ENCODE measurements around the gene TYROBP.

The TYROBP gene

GRCh38 chr19:35870124-35870736 is 37.9 kb downstream of the TYROBP start:
- DNase-seq = peak; percentile 44 to 63 (median 44)

GRCh38 chr19:35869327-35870123 is 38.6 kb downstream of the TYROBP start:
- peak; percentile 79 to 90 (median 80) for DNase-seq

GRCh38 chr19:35868823-35869326 is 39.2 kb downstream of the TYROBP start:
- DNase-seq = no peak

GRCh38 chr19:35868172-35868822 is 39.8 kb downstream of the TYROBP start, which contains the start of gene APLP1:
Gene APLP1 (plus strand): TSS chr19:35868574. CDS start chr19:35868637, 63 bp downstream.
- peak; percentile 49 to 88 (median 72) for DNase-seq

- no peak for DNase-seq
These were observed 45.1 kb downstream of the TYROBP start for GRCh38 chr19:35863018-35863417.

GRCh38 chr19:35862528-35862927 is 45.6 kb downstream of the TYROBP start:
- no peak for DNase-seq

GRCh38 chr19:35861640-35862160 is 46.4 kb downstream of the TYROBP start:
- no peak for DNase-seq

GRCh38 chr19:35860818-35861639 is 47.1 kb downstream of the TYROBP start:
- no peak for DNase-seq

- no peak for DNase-seq
These were observed 47.7 kb downstream of the TYROBP start for GRCh38 chr19:35860436-35860817.

- no peak for DNase-seq
These were observed 48.7 kb downstream of the TYROBP start for GRCh38 chr19:35859414-35859813.

GRCh38 chr19:35858311-35858710 is 49.8 kb downstream of the TYROBP start:
- DNase-seq = no peak

- peak in 1 of 3 donors; percentile 31 for DNase-seq
These were observed 51.4 kb downstream of the TYROBP start, which contains the start of gene KIRREL2 for GRCh38 chr19:35856546-35857149. Gene KIRREL2 (plus strand): TSS chr19:35856911. CDS start chr19:35857120, 209 bp downstream.

Data from suppressor macrophage treated with lipopolysaccharide for 1 hour (primary cell).